ENCODE data around the gene ZAR1L.

- TF ChIP-seq POLR2A (IDR thresholded peaks at IDR 0.05; ENCODE audit: low read length) (no peak), GATA1 (IDR thresholded peaks at IDR 0.05; ENCODE audit: low read depth, low read length) (no peak)
Measured at GRCh38 chr13:32302461-32302860, 12.7 kb downstream of the ZAR1L start.
